SK-N-SH treated with all-trans-retinoic acid at 6 μM for 48 hours (cell line): Measurements from ENCODE around the gene ASB10.

Experiments used
- ARNTL ChIP-seq: fragments of 450-650 bp; formaldehyde crosslinking; IDR thresholded peaks from 2 replicates; pipeline ENCODE4 v1.5.0; 2020; ENCODE audit warnings: low read depth, mild to moderate bottlenecking, moderate library complexity, borderline replicate concordance
- CREB5 ChIP-seq: fragments of 250-450 bp; sonication (Bioruptor Pico); IDR thresholded peaks from 2 replicates; pipeline ENCODE4 v1.5.1; 2020; ENCODE audit warnings: low read depth, mild to moderate bottlenecking, moderate library complexity
- CSRNP3 ChIP-seq: fragments of 250-450 bp; sonication (Bioruptor Pico); IDR thresholded peaks from 2 replicates; pipeline ENCODE4 v1.5.1; 2021; ENCODE audit warnings: mild to moderate bottlenecking, moderate library complexity
- GLIS3 ChIP-seq: fragments of 250-450 bp; sonication (Bioruptor Pico); IDR thresholded peaks from 2 replicates; pipeline ENCODE4 v1.5.0; 2020; ENCODE audit warnings: mild to moderate bottlenecking, moderate library complexity
- ZC3H10 ChIP-seq: fragments of 250-450 bp; sonication (Bioruptor Pico); IDR thresholded peaks from 2 replicates; pipeline ENCODE4 v1.5.1; 2021; ENCODE audit warnings: mild to moderate bottlenecking, moderate library complexity
- ZNF70 ChIP-seq: fragments of 450-650 bp; formaldehyde crosslinking; IDR thresholded peaks from 2 replicates; pipeline ENCODE4 v1.5.0; 2020; ENCODE audit warnings: mild to moderate bottlenecking, moderate library complexity

- TF ChIP-seq CSRNP3 (CRISPR knock-in tag): no peak
- no peak for TF ChIP-seq ZNF70 (CRISPR knock-in tag)
- TF ChIP-seq ZC3H10: no peak
- no peak for TF ChIP-seq ARNTL (CRISPR knock-in tag)
- no peak for TF ChIP-seq GLIS3 (CRISPR knock-in tag)
- no peak for TF ChIP-seq CREB5 (CRISPR knock-in tag)
These were observed 18.9 kb downstream of the ASB10 start for GRCh38 chr7:151168003-151168786.
